HepG2 (cell line): ENCODE data around the gene DPY19L1. TPM values are rescaled to one million over a fixed set of nuclear protein-coding genes. Genes with fewer than 3 reads are reported as not detected.

Source experiments
- ATAC-seq: fragments of 200-7000 bp; cut with Tn5 transposase; 3 replicates; pipeline ENCODE4 v1.9.1; 2020; ENCODE audit warnings: mild to moderate bottlenecking, moderate library complexity
- BruUV-seq: library from RNA; stranded (reverse); fragments of 400-500 nt; replicated peaks from 2 replicates; lab custom pipeline; 2021; lab: Mats Ljungman, UMichigan
- CTCF ChIA-PET: fragments of 300-600 bp; formaldehyde crosslinking; extraction: SDS; loops from one replicate; lab custom pipeline; 2021; ENCODE audit warnings: low total read pairs, inconsistent platforms, low intra/inter-chr PET ratio; lab: Yijun Ruan, JAX
- POLR2A ChIA-PET: fragments of 350-600 bp; sonication (Branson Sonifier 250); formaldehyde crosslinking; loops from one replicate; lab custom pipeline; 2020; ENCODE audit warnings: antibody characterized with exemption, inconsistent platforms; lab: Yijun Ruan, JAX
- DNase-seq: peaks from one replicate; pipeline ENCODE4 v3.0.0-alpha.2; 2015; ENCODE audit warnings: low spot score
- FAIRE-seq: peaks from 3 replicates; lab custom pipeline; 2011; peaks lifted over from hg19 to GRCh38; lab: Jason Lieb, UNC
- H2AFZ ChIP-seq: one replicate; pipeline ENCODE4 v1.6.1; 2011; ENCODE audit warnings: low read length, inconsistent platforms
- H3K27ac ChIP-seq: fragments of 300-600 bp; 3 replicates; pipeline ENCODE4 v1.8.0; 2011; ENCODE audit warnings: mixed run types, mild to moderate bottlenecking, mixed read lengths, low read length, inconsistent platforms; ENCODE audit not compliant: insufficient read depth; ENCODE audit errors: extremely low read length
- H3K27me3 ChIP-seq, 2 experiments: fragments of 200-600 bp in 1 of 2; 2 replicates in 1 of 2; 3 replicates in 1 of 2; pipeline versions ENCODE4 v1.6.0 to v1.8.0; 2011; ENCODE audit warnings: low read length in 2 of 2, mild to moderate bottlenecking in 2 of 2, moderate library complexity in 2 of 2, inconsistent platforms in 1 of 2; ENCODE audit not compliant: insufficient read depth in 2 of 2, control insufficient read depth in 1 of 2
- H3K36me3 ChIP-seq, 2 experiments: fragments of 200-600 bp in 1 of 2; replicated peaks in 1 of 2; 2 replicates in 1 of 2; 3 replicates in 1 of 2; pipeline versions ENCODE4 v1.5.1 to v1.8.0; 2011; ENCODE audit warnings: low read length in 2 of 2, inconsistent platforms in 1 of 2; ENCODE audit not compliant: insufficient read depth in 2 of 2, control insufficient read depth in 1 of 2
- H3K4me1 ChIP-seq: 2 replicates; pipeline ENCODE4 v1.5.1; 2012; ENCODE audit warnings: low read length, inconsistent platforms; ENCODE audit not compliant: insufficient read depth
- H3K4me2 ChIP-seq: 2 replicates; pipeline ENCODE4 v1.6.0; 2011; ENCODE audit warnings: low read depth, low read length, inconsistent platforms
- H3K4me3 ChIP-seq, 3 experiments: fragments of 200-600 bp in 1 of 3; sonication (generic), shearing (Covaris generic) in 1 of 3; replicated peaks in 1 of 3; 2 replicates each; pipeline ENCODE4 v1.5.1; 2011 to 2016; ENCODE audit warnings: low read length in 3 of 3, inconsistent platforms in 2 of 3, low read depth in 2 of 3, mild to moderate bottlenecking in 2 of 3, control low read depth in 1 of 3, mixed read lengths in 1 of 3; ENCODE audit not compliant: insufficient read depth in 1 of 3
- H3K79me2 ChIP-seq: one replicate; pipeline ENCODE4 v1.6.1; 2011; ENCODE audit warnings: low read length, inconsistent platforms; ENCODE audit not compliant: insufficient read depth
- H3K9ac ChIP-seq: 2 replicates; pipeline ENCODE4 v1.6.0; 2011; ENCODE audit warnings: mild to moderate bottlenecking, low read depth, low read length, inconsistent platforms; ENCODE audit not compliant: insufficient read depth
- H3K9me3 ChIP-seq: 2 replicates; pipeline ENCODE4 v1.5.1; 2012; ENCODE audit warnings: mild to moderate bottlenecking, low read length
- H4K20me1 ChIP-seq: 2 replicates; pipeline ENCODE4 v1.6.0; 2011; ENCODE audit warnings: inconsistent platforms, mild to moderate bottlenecking, low read length, moderate library complexity; ENCODE audit not compliant: insufficient read depth
- ATAD3A ChIP-seq: sonication (generic); formaldehyde crosslinking; IDR thresholded peaks from 2 replicates; pipeline ENCODE4 v1.4.0; 2020; ENCODE audit warnings: missing genetic modification reagents
- FOXA3 ChIP-seq: IDR thresholded peaks from 2 replicates; pipeline ENCODE4 v1.6.1; 2016; ENCODE audit warnings: missing genetic modification reagents, missing compliant biosample characterization
- GLMP ChIP-seq: sonication (generic); formaldehyde crosslinking; IDR thresholded peaks from 2 replicates; pipeline ENCODE4 v1.9.0; 2021; ENCODE audit warnings: missing genetic modification reagents, mild to moderate bottlenecking, borderline replicate concordance
- RFX5 ChIP-seq: IDR thresholded peaks from 2 replicates; pipeline ENCODE4 v1.6.1; 2011; ENCODE audit warnings: low read depth, low read length, improper control_type of control experiment
- SCMH1 ChIP-seq: sonication (generic); formaldehyde crosslinking; IDR thresholded peaks from 2 replicates; pipeline ENCODE4 v1.9.0; 2021; ENCODE audit warnings: missing genetic modification reagents, mild to moderate bottlenecking, borderline replicate concordance
- ZBTB38 ChIP-seq: sonication (generic); formaldehyde crosslinking; IDR thresholded peaks from 2 replicates; pipeline ENCODE4 v1.5.1; 2020; ENCODE audit warnings: mild to moderate bottlenecking, missing genetic modification reagents
- ZGPAT ChIP-seq: IDR thresholded peaks from 2 replicates; pipeline ENCODE4 v1.6.1; 2016; ENCODE audit warnings: mild to moderate bottlenecking
- ZNF224 ChIP-seq: sonication (generic); formaldehyde crosslinking; IDR thresholded peaks from 2 replicates; pipeline ENCODE4 v1.5.0; 2020; ENCODE audit warnings: mild to moderate bottlenecking, missing genetic modification reagents
- ZNF280B ChIP-seq: sonication (generic); formaldehyde crosslinking; IDR thresholded peaks from 2 replicates; pipeline ENCODE4 v1.5.0; 2020; ENCODE audit warnings: missing genetic modification reagents, mild to moderate bottlenecking, borderline replicate concordance
- ZNF501 ChIP-seq: sonication (generic); formaldehyde crosslinking; IDR thresholded peaks from 2 replicates; pipeline ENCODE4 v1.5.1; 2020; ENCODE audit warnings: mild to moderate bottlenecking, moderate library complexity, missing genetic modification reagents
- ZNF7 ChIP-seq: IDR thresholded peaks from 2 replicates; pipeline ENCODE4 v1.6.1; 2016; ENCODE audit warnings: missing biosample characterization, missing genetic modification reagents
- ZNF704 ChIP-seq: sonication (generic); formaldehyde crosslinking; IDR thresholded peaks from 2 replicates; pipeline ENCODE4 v1.8.1; 2023; ENCODE audit warnings: mild to moderate bottlenecking, inconsistent platforms, moderate library complexity, missing genetic modification reagents, borderline replicate concordance
- ZNF883 ChIP-seq: sonication (generic); formaldehyde crosslinking; IDR thresholded peaks from 2 replicates; pipeline ENCODE4 v1.5.1; 2020; ENCODE audit warnings: mild to moderate bottlenecking, missing genetic modification reagents; ENCODE audit errors: not compliant biosample characterization
- WGBS: methylation state at CpG from one replicate; pipeline ENCODE4 v1.1.6; 2017; ENCODE audit warnings: low lambda C conversion rate; 5-methylcytosine and 5-hydroxymethylcytosine counted together
- in situ Hi-C: cut with HindIII; loops from 2 replicates; pipeline ENCODE4 v1.10.0; 2017; ENCODE audit warnings: low pct_unique_long_range_greater_than_20kb; ENCODE audit not compliant: extremely low pct_ligation_motif_present
- intact Hi-C: fragments of 100-400 bp; cut with micrococcal nuclease; formaldehyde crosslinking; loops from one replicate; pipeline ENCODE4 v1.10.0; 2022; ENCODE audit not compliant: unreplicated experiment
- polyA plus RNA-seq, 8 experiments: library from polyadenylated mRNA; depleted of rRNA in 3 of 8; stranded (reverse) in 7 of 8; unstranded in 1 of 8; fragments of >200 nt; fragmentation: Illumina TruSeq in 4 of 8; extraction: Trizol in 4 of 8; gene quantifications; 2 replicates each; pipeline versions ENCODE4 v1.2.1 to v1.2.3, GENCODE V29; 2011 to 2016; ENCODE audit warnings: low read depth in 4 of 8, missing spikeins in 1 of 8, mixed read lengths in 1 of 8; ENCODE audit not compliant: insufficient read depth in 1 of 8
- total RNA-seq, 5 experiments: library from RNA; depleted of rRNA; stranded (reverse); fragments of >200 nt; fragmentation: Illumina TruSeq; extraction: Trizol; gene quantifications; 2 replicates each; pipeline ENCODE4 v1.2.3, GENCODE V29; 2016; ENCODE audit warnings: low read depth in 1 of 5

The DPY19L1 gene
- total and polyA plus RNA-seq, 2 of the 13 experiments (the other 11 are each of a cell fraction or from before 2014, with no cell fraction given) = 18.9 to 32.6 TPM

- WGBS = 14% methylated on average over 2 of the region's 2 CpGs
- in situ Hi-C loops = no loop called here
- Histone ChIP-seq H3K79me2 (no peaks in the 10 kb centered on the region), H3K36me3 (no peaks in the 10 kb centered on the region), H2AFZ (no peak overlapping the region), H3K27ac (no peak overlapping the region), H4K20me1 (no peaks in the 10 kb centered on the region), H3K9me3 (no peaks in the 10 kb centered on the region), H3K4me2 (no peak overlapping the region), H3K4me3 (no peak overlapping the region), H3K9ac (no peak overlapping the region), H3K4me1 (no peaks in the 10 kb centered on the region), H3K27me3 (no peaks in the 10 kb centered on the region)
- intact Hi-C loops = no loop called here
- no peak for ATAC-seq
- DNase-seq = no peak
- BruUV-seq = no TSS peak
- CTCF ChIA-PET = no interaction called here
- FAIRE-seq = no peak
- TF ChIP-seq ZNF704 (CRISPR knock-in tag) = no peak
- TF ChIP-seq SCMH1 (CRISPR knock-in tag) = no peak
- TF ChIP-seq ATAD3A = no peak
- no peak for TF ChIP-seq ZBTB38 (CRISPR knock-in tag)
- no peak for TF ChIP-seq RFX5
- TF ChIP-seq ZNF280B (CRISPR knock-in tag) = no peak
- no peak for TF ChIP-seq ZNF501
- no peak for TF ChIP-seq FOXA3 (CRISPR knock-in tag)
- TF ChIP-seq ZNF7 (CRISPR knock-in tag) = no peak
- TF ChIP-seq ZGPAT (CRISPR knock-in tag) = no peak
- no peak for TF ChIP-seq GLMP (CRISPR knock-in tag)
- no peak for TF ChIP-seq ZNF224 (CRISPR knock-in tag)
- no peak for TF ChIP-seq ZNF883 (CRISPR knock-in tag)
- TF ChIP-seq, all 625 proteins: peak for 0
- POLR2A ChIA-PET = no interaction called here
Measured at GRCh38 chr7:34912236-34912635, 125.0 kb downstream of the DPY19L1 start.
